Testis (tissue), 3 donors: ENCODE results near the gene DTNB. TPM values are rescaled to one million over a fixed set of nuclear protein-coding genes. Genes with fewer than 3 reads are reported as not detected.

Source experiments
- DNase-seq: peaks from one replicate; pipeline ENCODE4 v3.0.0-alpha.2; 2019
- H3K27ac ChIP-seq, 2 donors: fragments of 200-600 bp; sonication (generic); one replicate each; pipeline ENCODE4 v1.5.1; 2019
- H3K27me3 ChIP-seq: fragments of 200-600 bp; sonication (generic); one replicate; pipeline ENCODE4 v1.5.1; 2019
- H3K36me3 ChIP-seq: fragments of 200-600 bp; sonication (generic); one replicate; pipeline ENCODE4 v1.5.1; 2017; ENCODE audit warnings: low read depth; ENCODE audit errors: missing control alignments
- H3K4me1 ChIP-seq: fragments of 200-600 bp; sonication (generic); one replicate; pipeline ENCODE4 v1.5.1; 2019
- H3K4me3 ChIP-seq, 2 donors: fragments of 200-600 bp; sonication (generic); one replicate each; pipeline ENCODE4 v1.5.1; 2017 to 2019
- H3K9me3 ChIP-seq: fragments of 200-600 bp; sonication (generic); one replicate; pipeline ENCODE4 v1.5.1; 2017
- POLR2A ChIP-seq: fragments of 450-650 bp; IDR thresholded peaks from one replicate; pipeline ENCODE4 v1.6.1; 2017; ENCODE audit warnings: antibody characterized with exemption, mild to moderate bottlenecking, moderate library complexity
- WGBS, 2 donors: methylation state at CpG; one replicate each; pipeline ENCODE4 v1.1.5; 2018; 5-methylcytosine and 5-hydroxymethylcytosine counted together
- intact Hi-C: fragments of 100-400 bp; cut with DNase I; formaldehyde crosslinking; loops from one replicate; pipeline ENCODE4 v1.15.1; 2023; ENCODE audit warnings: low total_unique reads
- polyA plus RNA-seq: library from polyadenylated mRNA; stranded (reverse); fragments of 350-450 nt; fragmentation: Illumina TruSeq; extraction: RNeasy Lipid Tissue Mini Kit (QIAGEN cat#74804); gene quantifications from one replicate; pipeline ENCODE4 v1.2.3, GENCODE V29; 2014; ENCODE audit warnings: low read depth, low replicate concordance; ENCODE audit not compliant: insufficient read depth
- total RNA-seq, 2 donors: library from RNA; depleted of rRNA; stranded (reverse); fragments of >200 nt; gene quantifications; one replicate each; pipeline ENCODE4 v1.2.3, GENCODE V29; 2016
- TF ChIP-seq, protein P1 (sequence below), 3 experiments: fragments of 450-650 bp in 2 of 3; fragments of 200-600 bp in 1 of 3; sonication (generic) in 1 of 3; IDR thresholded peaks; one replicate each; pipeline ENCODE4 v1.5.1; 2016 to 2019; ENCODE audit warnings: antibody characterized with exemption in 3 of 3, mild to moderate bottlenecking in 2 of 3, moderate library complexity in 1 of 3

The DTNB gene
- total and polyA plus RNA-seq, 3 donors from 2014 or later: 21.9 to 47.3 (median 45.1) TPM

GRCh38 chr2:25401307-25402026 lies 271.9 kb downstream of the DTNB start:
- TF ChIP-seq POLR2A: no peak
- TF ChIP-seq, protein P1, sequence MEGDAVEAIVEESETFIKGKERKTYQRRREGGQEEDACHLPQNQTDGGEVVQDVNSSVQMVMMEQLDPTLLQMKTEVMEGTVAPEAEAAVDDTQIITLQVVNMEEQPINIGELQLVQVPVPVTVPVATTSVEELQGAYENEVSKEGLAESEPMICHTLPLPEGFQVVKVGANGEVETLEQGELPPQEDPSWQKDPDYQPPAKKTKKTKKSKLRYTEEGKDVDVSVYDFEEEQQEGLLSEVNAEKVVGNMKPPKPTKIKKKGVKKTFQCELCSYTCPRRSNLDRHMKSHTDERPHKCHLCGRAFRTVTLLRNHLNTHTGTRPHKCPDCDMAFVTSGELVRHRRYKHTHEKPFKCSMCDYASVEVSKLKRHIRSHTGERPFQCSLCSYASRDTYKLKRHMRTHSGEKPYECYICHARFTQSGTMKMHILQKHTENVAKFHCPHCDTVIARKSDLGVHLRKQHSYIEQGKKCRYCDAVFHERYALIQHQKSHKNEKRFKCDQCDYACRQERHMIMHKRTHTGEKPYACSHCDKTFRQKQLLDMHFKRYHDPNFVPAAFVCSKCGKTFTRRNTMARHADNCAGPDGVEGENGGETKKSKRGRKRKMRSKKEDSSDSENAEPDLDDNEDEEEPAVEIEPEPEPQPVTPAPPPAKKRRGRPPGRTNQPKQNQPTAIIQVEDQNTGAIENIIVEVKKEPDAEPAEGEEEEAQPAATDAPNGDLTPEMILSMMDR (IDR thresholded peaks at IDR 0.05): no peak
- H3K27ac ChIP-seq: peak overlapping the region; percentile 21 to 58
- WGBS, 2 donors: 61 to 79% methylated on average over 8 of the region's 8 CpGs
- peaks cover 25% of the 10 kb centered on the region for H3K4me1 ChIP-seq
- H3K9me3 ChIP-seq: no peaks in the 10 kb centered on the region
- no peak overlapping the region for H3K4me3 ChIP-seq
- H3K27me3 ChIP-seq: no peaks in the 10 kb centered on the region
- no peak for DNase-seq
- H3K36me3 ChIP-seq: no peaks in the 10 kb centered on the region
- intact Hi-C loops: no loop called here

DNA sequence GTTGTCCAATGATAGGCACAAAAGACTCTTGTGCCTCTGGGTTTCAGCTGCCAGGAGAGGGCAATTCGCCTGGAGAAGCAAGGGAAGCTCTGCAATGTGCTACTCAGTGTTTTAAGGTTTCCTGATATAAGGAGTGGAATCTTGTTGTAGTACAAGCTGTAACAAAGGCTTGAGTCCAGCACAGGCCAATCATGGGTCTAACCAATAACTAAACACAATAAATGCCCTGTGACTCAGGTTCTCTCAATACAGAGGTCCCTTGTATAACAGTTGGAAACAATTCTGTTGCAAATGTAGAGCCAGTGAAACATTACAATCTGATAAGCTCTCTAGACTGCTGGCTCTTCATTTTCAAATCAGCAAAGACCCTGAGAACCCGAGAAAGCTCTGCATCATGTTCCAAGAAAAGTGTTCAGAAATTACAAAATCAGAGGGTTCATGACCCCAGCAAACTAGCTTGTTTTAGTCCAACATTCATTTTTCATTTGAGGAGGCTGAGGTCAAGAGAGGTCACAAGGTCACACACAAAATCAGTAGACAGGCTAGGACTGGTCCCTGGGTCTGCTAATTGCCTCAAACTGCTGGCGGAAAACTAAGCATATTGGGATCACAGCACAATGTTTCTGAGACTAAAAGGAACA lies 272.7 kb downstream of the DTNB start:
- H3K4me1 ChIP-seq: peaks cover 25% of the 10 kb centered on the region
- intact Hi-C loops: no loop called here
- DNase-seq: peak; percentile 75
- TF ChIP-seq, protein P1 (IDR thresholded peaks at IDR 0.05): no peak
- no peak for TF ChIP-seq POLR2A
- no peaks in the 10 kb centered on the region for H3K9me3 ChIP-seq
- no peaks in the 10 kb centered on the region for H3K27me3 ChIP-seq
- H3K36me3 ChIP-seq: no peaks in the 10 kb centered on the region
- H3K27ac ChIP-seq: peak overlapping the region; percentile 56 to 58
- WGBS, 2 donors: 50 to 67% methylated on average over 3 of the region's 3 CpGs
- no peak overlapping the region for H3K4me3 ChIP-seq

DNA sequence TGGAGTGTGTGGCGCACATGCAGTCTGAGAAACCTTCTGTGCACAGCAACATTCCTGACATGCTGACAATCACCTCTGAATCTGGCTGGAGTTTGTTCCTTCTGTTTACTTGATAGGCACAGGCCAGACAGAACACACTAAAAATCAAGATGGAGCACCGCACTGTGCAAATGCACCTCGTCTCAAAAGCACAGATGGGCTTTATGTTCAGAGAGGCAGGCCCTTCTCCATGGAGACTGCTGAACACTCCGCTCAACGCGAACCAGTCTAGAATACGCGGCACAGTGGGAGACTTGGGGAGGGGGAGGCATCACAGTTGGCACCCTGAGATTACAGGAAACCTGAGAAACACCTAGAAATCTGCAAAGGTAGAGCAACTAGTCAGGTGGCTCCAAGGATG lies 273.2 kb downstream of the DTNB start:
- Histone ChIP-seq H3K4me1 (peaks cover 25% of the 10 kb centered on the region), H3K27me3 (no peaks in the 10 kb centered on the region), H3K36me3 (no peaks in the 10 kb centered on the region), H3K4me3 (no peak overlapping the region), H3K27ac (peak overlapping the region; percentile 56 to 58), H3K9me3 (no peaks in the 10 kb centered on the region)
- no peak for DNase-seq
- intact Hi-C loops: no loop called here
- 67 to 92% methylated on average over 8 of the region's 8 CpGs for WGBS, 2 donors
- TF ChIP-seq, protein P1 (IDR thresholded peaks at IDR 0.05): no peak
- no peak for TF ChIP-seq POLR2A

DNA sequence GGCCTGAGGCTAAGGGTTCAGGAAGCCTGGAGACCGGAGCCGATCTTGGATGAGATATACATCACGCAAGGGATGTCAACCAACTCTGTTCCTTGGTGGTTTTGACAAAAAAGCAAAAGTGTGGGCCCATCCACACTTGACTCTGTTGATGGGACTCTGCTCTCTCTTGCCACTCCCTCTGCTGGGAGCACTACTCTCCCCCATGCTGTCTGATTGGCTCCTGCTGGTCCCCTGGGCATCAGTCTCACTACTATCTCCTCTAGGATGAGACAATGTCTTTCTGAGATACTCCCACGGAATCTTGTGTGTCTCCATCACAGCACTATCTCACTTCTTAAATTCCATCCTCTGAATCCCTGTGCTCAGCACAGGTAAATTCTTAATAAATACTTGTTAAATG lies 274.8 kb downstream of the DTNB start:
- peaks cover 25% of the 10 kb centered on the region for H3K4me1 ChIP-seq
- DNase-seq: peak; percentile 73
- no peaks in the 10 kb centered on the region for H3K36me3 ChIP-seq
- no peaks in the 10 kb centered on the region for H3K27me3 ChIP-seq
- 72 to 86% methylated on average over 4 of the region's 4 CpGs for WGBS, 2 donors
- no peaks in the 10 kb centered on the region for H3K9me3 ChIP-seq
- peak overlapping the region; percentile 1 to 3 for H3K27ac ChIP-seq
- H3K4me3 ChIP-seq: no peak overlapping the region
- no peak for TF ChIP-seq POLR2A
- TF ChIP-seq, protein P1 (IDR thresholded peaks at IDR 0.05): no peak
- intact Hi-C loops: no loop called here
